Measurements from ENCODE around the gene SLC45A2. TPM values are rescaled to one million over a fixed set of nuclear protein-coding genes. Genes with fewer than 3 reads are reported as not detected.

SLC45A2 gene
- total RNA-seq, 1 experiment from 2014 or later: not detected

DNA sequence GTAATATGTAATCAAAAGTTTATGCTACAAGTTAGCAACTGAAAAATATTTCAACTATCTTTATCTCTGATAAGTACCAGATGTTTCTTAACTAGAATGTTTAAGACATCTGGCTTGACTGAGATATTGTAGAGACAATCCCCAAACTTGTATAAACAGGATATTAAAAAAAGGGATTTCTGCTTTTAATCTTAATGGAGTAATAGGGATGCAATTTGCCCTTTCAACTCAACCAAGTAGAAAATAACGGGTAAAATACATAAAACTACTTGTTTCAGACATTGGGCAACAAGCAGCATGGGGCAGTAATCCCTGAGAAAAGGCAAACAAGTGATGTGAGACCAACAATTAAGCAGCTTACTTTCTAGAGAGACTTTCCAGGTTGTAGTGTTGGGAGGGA lies 83.3 kb downstream of the SLC45A2 start:
- POLR2A ChIA-PET: no interaction called here
- Mint-ChIP-seq H3K9me3 (ENCODE audit: unreplicated experiment) (peaks cover 9% of the 10 kb centered on the region), H3K36me3 (ENCODE audit: insufficient read depth, unreplicated experiment) (no peaks in the 10 kb centered on the region), H3K27ac (ENCODE audit: low read depth, unreplicated experiment) (no peak overlapping the region), H3K27me3 (ENCODE audit: insufficient read depth, unreplicated experiment) (peaks cover 11% of the 10 kb centered on the region), H3K4me1 (ENCODE audit: insufficient read depth, unreplicated experiment) (no peaks in the 10 kb centered on the region), H3K4me3 (ENCODE audit: unreplicated experiment) (no peak overlapping the region)
- intact Hi-C loops (cut with micrococcal nuclease): no loop called here
- no TSS peak for BruUV-seq (replicated peaks)
- CTCF ChIA-PET: no interaction called here
- DNase-seq (ENCODE audit: unreplicated experiment): no peak
- no peak for TF ChIP-seq CTCF (IDR thresholded peaks at IDR 0.05; ENCODE audit: unreplicated experiment)

Other genes with a start within 250 kb of the SLC45A2 start
- not detected in 2 replicates for gene ADAMTS12, start 92.7 kb downstream of the SLC45A2 start, total RNA-seq (2022)
- gene RXFP3, start 48.3 kb downstream of the SLC45A2 start, total RNA-seq (2022): not detected in 2 replicates
- gene AMACR, start 23.4 kb upstream of the SLC45A2 start, total RNA-seq (2022): 6.6 and 7.9 TPM in 2 replicates
- 0.49 and 0.64 TPM in 2 replicates for gene C1QTNF3, start 58.5 kb upstream of the SLC45A2 start, total RNA-seq (2022)